HG03469 (cell line): ENCODE data around the gene HMX1.

Experiments used
- ATAC-seq: cut with Tn5 transposase; IDR thresholded peaks from one replicate; pipeline ENCODE4 v1.9.1; 2021; ENCODE audit warnings: mild to moderate bottlenecking, moderate library complexity, moderate number of reproducible peaks; ENCODE audit not compliant: unreplicated experiment

HMX1 gene

GRCh38 chr4:8869002-8869897, 2.4 kb downstream of the HMX1 start:
- no peak for ATAC-seq

GRCh38 chr4:8868321-8869001, 3.2 kb downstream of the HMX1 start:
- ATAC-seq: no peak

- ATAC-seq: no peak
These were observed 3.9 kb downstream of the HMX1 start for GRCh38 chr4:8867624-8868320.

DNA sequence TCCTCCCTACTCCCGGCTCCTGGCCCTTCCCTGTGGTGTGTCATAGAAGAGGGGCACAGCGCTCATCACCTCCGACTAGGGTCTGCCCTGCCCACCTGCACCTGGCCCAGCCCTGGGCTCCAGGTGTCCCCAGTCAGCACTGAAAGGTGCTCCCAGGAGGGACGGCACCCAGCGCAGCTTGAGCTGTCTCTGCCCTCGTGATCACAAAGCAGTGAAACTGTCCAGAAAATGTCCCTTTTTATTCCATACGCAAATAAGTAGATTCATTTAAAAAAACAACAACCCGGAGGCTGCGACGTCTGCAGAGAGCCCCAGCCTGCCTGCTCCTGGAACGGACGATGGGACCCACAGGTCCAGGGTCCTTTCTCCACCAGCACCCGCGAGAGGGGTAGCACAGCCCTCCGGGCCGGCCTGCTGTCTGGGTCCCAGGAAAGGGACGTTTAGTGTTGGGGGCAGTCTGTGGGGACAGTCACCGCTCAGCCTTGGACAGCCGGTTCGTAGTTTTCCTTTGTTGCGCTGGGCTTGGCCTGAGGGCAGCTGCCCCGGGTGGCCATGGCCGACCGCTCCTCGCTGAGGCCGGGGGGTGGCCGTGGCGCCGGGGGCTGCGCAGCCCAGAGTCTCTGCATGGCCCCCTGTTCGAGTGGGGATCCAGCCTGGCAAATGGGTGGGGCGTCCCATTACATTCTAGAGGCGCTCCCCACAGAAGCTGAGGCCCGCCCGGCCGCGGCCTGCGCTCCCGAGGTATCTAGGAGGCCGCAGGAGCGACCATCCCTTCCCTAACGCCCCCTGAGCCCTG, 4.6 kb downstream of the HMX1 start:
- ATAC-seq: no peak

DNA sequence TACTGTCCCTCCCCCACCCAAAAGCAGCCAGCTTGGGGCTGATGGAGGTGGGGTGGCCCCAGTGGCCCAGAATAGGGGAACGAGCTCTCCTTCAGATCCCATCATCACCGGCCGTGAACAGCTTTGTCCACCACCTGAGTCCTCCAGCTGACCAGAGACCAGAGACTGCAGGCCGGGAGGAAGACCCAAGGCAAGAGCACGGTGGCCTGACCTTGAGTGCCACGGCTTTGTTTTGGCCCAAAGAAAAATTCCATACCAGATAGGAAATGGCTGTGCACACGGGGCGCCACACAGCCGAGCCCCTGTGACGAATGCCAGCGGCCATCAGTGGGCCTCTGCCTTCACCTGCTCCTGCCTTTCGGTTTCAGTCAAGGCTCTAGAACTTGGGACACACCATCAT, 5.2 kb downstream of the HMX1 start:
- no peak for ATAC-seq

DNA sequence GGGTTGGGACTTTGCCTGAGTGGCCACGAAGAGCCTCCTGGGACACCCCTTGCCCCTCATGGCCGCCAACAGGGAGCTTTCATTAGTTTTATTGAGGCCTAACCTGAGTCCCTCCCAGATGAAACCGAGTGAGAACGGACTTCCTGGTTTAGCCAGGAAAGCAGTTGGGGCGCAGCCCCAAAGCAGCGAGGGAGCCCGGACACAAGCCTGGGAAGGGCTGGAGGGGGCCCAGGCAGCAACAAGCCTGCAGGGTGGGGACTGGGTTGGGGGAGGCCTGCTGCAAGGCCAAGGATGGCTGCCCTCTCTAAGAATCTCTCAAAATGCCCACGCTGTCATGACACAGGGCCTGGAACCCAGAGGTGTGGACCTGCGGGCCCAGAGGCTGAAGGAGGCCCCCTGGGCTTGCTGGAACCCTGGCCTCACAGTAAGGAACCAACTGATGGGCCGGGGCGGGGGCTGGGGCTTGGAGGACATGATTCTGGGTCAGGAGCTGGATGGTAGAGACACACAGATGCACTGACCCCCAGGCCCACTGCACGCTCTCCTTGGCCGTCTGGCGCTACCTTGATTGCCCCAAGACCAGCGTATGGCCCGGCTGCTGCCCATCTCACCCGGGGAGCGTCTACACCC, 5.8 kb downstream of the HMX1 start:
- ATAC-seq: no peak

GRCh38 chr4:8864912-8865680, 6.5 kb downstream of the HMX1 start:
- no peak for ATAC-seq

- ATAC-seq: no peak
These were observed 7.7 kb downstream of the HMX1 start for GRCh38 chr4:8863686-8864682.

GRCh38 chr4:8862800-8863685, 8.6 kb downstream of the HMX1 start:
- ATAC-seq: no peak

- ATAC-seq: no peak
These were observed 9.3 kb downstream of the HMX1 start for GRCh38 chr4:8862334-8862733.

- ATAC-seq: no peak
These were observed 9.9 kb downstream of the HMX1 start for GRCh38 chr4:8861576-8862295.

DNA sequence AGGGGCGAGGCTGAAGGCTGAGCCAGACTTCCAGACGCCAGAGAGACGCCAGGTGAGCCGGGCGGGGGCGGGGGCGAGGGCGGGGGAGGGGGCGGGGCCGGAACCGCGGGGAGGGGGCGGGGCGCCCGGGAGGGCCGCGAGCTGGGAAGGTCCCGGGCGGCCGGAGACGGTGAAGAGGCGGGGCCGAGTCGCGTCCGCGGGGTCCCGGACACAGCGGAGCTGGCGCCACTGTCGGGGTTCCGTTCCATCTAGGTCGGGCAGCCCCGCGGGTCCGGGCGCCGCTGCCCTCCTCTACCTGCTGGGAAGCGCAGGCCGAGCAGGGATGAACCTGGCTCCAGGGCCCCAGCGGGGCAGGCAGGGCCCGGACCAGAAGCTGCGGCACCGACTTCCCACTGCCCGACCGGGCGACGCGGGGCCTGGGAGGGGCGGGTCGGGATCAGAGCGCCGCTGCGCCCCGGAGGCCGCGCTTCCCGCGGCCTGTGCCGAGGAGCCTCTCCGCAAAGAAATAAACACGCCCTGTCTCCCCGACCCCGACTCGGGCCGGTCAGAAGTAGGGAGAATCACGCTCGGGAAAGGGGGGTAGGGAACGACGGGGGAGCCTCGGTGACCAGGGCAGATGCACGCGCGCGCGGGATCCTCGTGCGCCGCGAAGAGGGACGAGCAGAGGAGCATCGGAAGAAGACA, 10.6 kb downstream of the HMX1 start:
- no peak for ATAC-seq

DNA sequence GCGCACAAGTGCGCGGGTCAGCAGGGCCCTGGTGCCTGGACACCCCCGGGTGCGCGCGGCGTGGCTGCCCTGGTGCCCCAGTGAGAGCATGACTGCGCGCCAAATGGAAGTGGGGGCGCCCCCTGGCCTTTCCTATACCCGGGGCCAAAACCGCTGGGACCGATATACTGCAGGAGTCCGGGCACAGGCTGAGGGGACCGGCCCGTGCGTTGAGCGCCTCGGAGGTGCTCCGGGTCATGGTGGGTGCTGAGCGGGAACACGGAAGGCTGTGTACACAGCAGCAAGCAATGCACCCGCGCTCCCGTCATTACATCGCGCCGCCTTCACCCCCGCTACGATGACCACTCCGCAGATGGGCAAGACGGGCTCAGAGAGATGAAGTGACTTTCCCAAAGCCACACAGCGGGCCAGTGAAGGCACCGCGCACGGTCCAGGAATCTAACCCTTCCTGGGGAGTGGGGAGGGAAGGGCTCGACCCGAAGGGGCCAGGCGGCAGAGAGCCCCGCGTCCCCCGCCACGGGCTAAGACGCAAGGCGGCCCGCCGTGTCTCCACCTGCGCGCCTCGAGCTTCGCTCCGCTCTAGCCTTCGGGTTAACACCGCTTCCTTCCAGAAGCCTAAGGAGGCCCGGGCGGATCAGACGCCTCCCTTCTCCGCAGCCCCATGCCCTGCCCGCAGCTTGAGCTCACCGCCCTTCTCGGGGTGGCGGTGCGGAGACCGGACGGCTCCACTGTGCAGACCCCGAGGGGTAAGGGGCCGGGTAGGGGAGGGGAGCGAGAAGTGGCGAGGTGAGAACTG, 11.3 kb downstream of the HMX1 start:
- ATAC-seq: no peak

DNA sequence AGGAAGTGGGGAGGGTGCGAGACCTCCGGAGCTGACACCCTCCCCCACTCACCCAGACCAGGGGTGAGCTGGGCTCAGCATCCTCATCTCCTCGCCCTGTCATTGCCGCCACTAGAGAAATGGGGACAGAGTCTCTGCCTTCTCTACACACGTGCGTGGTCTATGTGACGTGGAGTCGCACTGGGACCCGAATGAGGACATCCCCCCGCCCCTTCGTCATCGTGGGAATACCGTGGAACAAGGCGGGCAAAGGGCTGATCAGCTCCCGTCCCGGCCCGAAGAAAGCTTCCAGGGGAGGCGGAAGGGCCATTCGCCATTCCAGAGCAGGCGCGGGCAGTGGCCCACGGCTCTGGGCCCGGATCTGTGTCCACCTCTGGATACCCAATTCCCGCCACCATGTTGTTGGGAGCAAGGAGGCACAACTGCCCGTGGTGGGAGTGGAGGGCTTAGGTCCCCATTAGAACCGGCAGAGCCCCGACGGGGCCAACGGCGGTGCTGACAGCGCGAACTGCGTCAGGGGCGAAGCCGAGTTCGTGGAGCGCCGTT, 12.0 kb downstream of the HMX1 start:
- ATAC-seq: no peak

DNA sequence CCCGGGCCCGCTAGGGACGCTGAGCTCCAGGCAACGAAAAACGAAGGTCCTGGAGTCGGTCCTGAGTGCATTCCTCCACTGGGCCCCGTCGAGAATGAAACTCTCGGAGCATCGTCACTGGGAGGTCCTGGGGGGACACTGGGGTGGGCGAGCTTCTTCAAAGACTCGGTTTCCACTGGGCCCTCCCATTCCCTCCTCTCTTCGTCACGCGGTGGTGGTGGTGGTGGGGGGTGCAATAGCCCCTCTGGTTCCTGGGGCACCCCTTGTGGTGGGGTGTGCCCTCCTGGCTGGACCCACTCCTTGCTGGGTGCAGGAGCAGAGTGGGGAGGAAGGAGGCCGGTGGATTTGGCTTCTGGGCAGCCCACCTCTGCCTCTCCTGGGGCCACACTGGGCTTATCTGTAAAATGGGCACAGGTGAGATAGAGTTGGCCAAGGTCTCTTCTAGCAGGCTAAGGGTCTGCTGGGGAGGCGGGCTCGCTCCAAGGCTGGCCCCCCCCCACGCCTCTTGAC, 12.9 kb downstream of the HMX1 start:
- no peak for ATAC-seq
